ENCODE measurements around the gene MT1E.

GRCh38 chr16:56584276-56584675 is 41.3 kb upstream of the MT1E start:
- no peak for TF ChIP-seq POLR2A (IDR thresholded peaks at IDR 0.05)
- no peak for TF ChIP-seq CTCF (IDR thresholded peaks at IDR 0.05 in 8 of 11, conservative IDR thresholded peaks at IDR 0.05 in 3 of 11)
